HG02870 (cell line): ENCODE results near the gene KBTBD6.
A peak's percentile ranks its signal among the peaks of the same experiment; 100 is the strongest.
"Not testable (repeated sequence)": the region's sequence is repeated elsewhere in the genome, so short reads cannot be mapped to it uniquely, and the experiment has no call there.

Experiments used
- ATAC-seq: cut with Tn5 transposase; IDR thresholded peaks from one replicate; pipeline ENCODE4 v1.9.1; 2021; ENCODE audit warnings: mild to moderate bottlenecking, moderate library complexity; ENCODE audit not compliant: unreplicated experiment

The KBTBD6 gene

GRCh38 chr13:41136396-41137031 is 3.9 kb upstream of the KBTBD6 start:
- no peak for ATAC-seq

- ATAC-seq, result no peak
Observed at GRCh38 chr13:41133951-41134350, 1.3 kb upstream of the KBTBD6 start.

GRCh38 chr13:41131660-41132511 is 716 bp downstream of the KBTBD6 start:
- ATAC-seq, result peak; percentile 12

GRCh38 chr13:41131189-41131588 is 1.4 kb downstream of the KBTBD6 start:
- not testable (repeated sequence) for ATAC-seq

- no peak for ATAC-seq
Observed at GRCh38 chr13:41130356-41130755, 2.2 kb downstream of the KBTBD6 start.

- no peak for ATAC-seq
Observed at GRCh38 chr13:41127701-41128100, 4.9 kb downstream of the KBTBD6 start.

- no peak for ATAC-seq
Observed at GRCh38 chr13:41122838-41123237, 9.8 kb downstream of the KBTBD6 start.

- no peak for ATAC-seq
Observed at GRCh38 chr13:41117869-41118268, 14.7 kb downstream of the KBTBD6 start.

- ATAC-seq, result no peak
Observed at GRCh38 chr13:41111454-41111853, 21.1 kb downstream of the KBTBD6 start.

GRCh38 chr13:41107584-41108014 is 25.0 kb downstream of the KBTBD6 start:
- ATAC-seq, result no peak

- ATAC-seq, result no peak
Observed at GRCh38 chr13:41107104-41107571, 25.5 kb downstream of the KBTBD6 start.

- ATAC-seq, result no peak
Observed at GRCh38 chr13:41099986-41100385, 32.6 kb downstream of the KBTBD6 start.

GRCh38 chr13:41098761-41099160 is 33.8 kb downstream of the KBTBD6 start:
- no peak for ATAC-seq

GRCh38 chr13:41095681-41096080 is 36.9 kb downstream of the KBTBD6 start:
- ATAC-seq, result not testable (repeated sequence)

GRCh38 chr13:41085961-41086585 is 46.5 kb downstream of the KBTBD6 start:
- ATAC-seq, result no peak

- ATAC-seq, result no peak
Observed at GRCh38 chr13:41079725-41080124, 52.9 kb downstream of the KBTBD6 start.
